Middle frontal gyrus (tissue), 1 donor: ENCODE data around the gene SV2C.
"Not testable (repeated sequence)": the region's sequence is repeated elsewhere in the genome, so short reads cannot be mapped to it uniquely, and the experiment has no call there.

Experiments
- DNase-seq: peaks from one replicate; pipeline ENCODE4 v3.0.0-alpha.2; 2015; ENCODE audit warnings: low spot score; ENCODE audit errors: extremely low spot score

SV2C gene

DNA sequence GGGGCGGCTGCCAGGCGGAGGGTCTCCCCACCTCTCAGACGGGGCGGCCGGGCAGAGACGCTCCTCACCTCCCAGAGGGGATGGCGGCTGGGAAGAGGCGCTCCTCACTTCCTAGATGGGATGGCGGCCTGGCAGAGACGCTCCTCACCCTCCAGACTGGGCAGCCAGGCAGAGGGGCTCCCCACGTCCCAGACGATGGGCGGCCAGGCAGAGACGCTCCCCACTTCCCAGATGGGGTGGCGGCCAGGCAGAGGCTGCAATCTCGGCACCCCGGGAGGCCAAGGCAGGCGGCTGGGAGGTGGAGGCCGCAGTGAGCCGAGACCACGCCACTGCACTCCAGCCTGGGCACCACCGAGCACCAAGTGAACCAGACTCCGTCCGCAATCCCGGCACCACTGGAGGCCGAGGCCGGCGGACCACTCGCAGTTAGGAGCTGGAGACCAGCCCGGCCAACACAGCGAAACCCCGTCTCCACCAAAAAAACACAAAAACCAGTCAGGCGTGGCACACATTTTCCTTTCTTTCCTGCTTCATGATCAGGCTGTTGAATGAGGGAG lies 253.1 kb downstream of the SV2C start:
- DNase-seq = not testable (repeated sequence)

DNA sequence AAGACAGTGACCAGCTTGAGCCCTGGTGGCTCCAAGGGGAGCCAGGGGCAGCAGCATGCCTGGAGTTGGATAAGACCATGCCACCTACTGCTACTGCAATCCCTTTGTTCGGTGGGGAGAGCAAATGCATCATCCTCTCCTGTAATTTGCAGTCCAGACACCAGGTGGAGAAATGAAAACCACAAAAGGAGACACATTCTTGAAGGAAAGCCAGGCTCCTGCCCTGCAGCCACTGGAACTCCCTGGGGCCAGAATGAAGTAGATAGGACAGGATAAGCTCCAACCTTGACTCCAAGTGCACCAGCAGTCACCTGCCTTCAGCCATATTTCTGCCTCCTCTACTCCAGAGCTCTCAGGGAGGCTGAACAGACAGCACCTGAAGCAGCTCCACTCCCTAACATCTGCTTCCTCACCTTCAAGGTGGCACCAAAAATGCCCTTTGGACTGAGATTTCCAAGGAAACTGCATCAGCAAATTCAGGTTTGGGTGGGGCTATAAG lies 254.8 kb downstream of the SV2C start:
- DNase-seq = no peak

DNA sequence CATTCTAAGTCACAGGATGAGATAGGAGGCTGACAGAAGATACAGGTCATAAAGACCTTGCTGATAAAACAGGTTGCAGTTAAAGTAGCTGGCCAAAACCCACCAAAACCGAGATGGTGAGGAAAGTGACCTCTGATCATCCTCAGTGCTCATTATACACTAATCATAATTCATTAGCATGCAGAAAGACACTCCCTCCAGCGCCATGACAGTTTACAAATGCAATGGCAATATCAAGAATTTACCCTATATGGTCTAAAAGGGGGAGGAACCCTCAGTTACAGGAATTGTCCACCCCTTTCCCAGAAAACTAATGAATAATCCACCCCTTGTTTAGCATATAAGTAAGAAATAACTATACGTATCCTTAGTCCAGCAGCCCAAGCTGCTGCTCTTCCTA lies 256.7 kb downstream of the SV2C start:
- no peak for DNase-seq

GRCh38 chr5:76341651-76342334 lies 258.6 kb downstream of the SV2C start:
- DNase-seq = no peak

- DNase-seq = no peak
These were observed 259.3 kb downstream of the SV2C start for GRCh38 chr5:76342474-76342873.

DNA sequence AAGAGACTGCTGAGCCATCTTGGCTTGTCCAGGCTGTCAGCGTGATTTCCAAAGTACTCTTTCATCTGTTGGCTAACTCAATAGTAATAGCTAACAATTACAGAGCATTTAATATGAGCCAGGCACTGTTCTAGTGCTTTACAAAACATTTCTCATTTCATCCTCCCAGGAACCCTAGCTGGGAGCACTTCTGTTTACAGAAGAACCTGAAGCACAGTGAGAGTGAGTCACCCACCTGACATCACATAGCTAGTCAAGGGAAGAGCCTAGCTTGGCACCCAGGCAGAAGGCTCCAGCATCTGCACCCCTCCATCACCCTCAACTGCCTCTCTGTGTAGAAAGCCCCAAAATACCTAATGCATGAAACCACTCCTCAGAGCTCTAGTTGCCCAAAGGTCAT lies 262.4 kb downstream of the SV2C start:
- no peak for DNase-seq

GRCh38 chr5:76351176-76351575 lies 268.0 kb downstream of the SV2C start:
- DNase-seq = no peak

GRCh38 chr5:76351577-76351976 lies 268.4 kb downstream of the SV2C start:
- DNase-seq = no peak

DNA sequence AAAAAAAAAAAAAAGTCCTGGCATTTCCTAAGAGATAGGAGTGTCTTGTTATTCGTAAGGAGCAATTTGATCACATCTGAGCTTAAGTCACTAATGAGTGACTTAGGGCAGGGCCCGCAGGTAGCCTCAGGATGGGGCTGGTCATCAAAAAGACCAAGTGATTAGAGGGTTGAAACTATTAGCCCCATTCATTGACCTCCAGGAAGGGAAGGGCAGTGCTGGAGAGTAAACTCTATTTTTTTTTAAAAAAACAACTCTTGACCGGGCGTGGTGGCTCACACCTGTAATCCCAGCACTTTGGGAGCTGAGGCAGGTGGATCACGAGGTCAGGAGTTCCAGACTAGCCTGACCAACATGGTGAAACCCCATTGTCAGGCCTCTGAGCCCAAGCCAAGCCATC lies 273.7 kb downstream of the SV2C start:
- no peak for DNase-seq

DNA sequence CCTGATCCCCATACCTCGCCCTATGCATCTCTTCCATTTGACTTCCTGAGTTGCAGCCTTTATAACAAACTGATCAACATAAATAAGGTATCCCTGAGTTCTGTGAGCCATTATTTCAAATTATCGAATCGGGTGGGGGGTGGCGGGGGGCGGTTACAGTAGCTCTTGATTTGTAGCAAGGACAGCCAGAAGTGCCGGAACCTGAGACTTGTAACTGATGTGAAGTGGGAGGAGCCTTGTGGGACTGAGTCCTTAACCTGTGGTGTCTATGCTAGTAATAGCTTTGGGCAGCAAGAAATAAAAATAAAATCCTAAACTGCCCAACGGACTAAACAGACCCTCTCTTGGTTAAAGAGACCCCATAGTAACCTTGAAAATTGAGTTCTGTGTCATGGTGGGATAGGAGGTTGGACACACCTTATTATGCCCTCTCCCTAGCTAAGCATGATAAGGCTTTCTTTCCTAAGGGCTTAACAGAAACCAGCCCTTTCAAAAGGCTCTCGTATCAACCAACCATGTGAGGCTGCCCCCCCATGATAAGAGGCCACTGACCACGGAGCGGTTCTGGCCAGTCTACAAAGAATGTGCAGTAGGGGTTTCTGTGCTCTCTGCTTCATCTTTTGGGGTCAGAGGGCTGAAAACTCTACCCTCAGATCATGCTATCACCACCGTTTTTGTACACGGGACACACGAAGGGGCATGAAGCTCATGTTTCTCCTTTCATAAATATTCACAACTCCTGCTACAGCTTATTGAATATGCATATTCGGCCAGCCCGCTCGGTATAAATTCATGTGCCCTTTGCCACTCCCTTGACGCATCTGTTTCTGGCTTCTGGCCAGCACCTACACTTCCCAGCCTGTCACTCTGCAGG lies 280.4 kb downstream of the SV2C start:
- DNase-seq = no peak

- DNase-seq = no peak
These were observed 281.0 kb downstream of the SV2C start for GRCh38 chr5:76364226-76364589.

DNA sequence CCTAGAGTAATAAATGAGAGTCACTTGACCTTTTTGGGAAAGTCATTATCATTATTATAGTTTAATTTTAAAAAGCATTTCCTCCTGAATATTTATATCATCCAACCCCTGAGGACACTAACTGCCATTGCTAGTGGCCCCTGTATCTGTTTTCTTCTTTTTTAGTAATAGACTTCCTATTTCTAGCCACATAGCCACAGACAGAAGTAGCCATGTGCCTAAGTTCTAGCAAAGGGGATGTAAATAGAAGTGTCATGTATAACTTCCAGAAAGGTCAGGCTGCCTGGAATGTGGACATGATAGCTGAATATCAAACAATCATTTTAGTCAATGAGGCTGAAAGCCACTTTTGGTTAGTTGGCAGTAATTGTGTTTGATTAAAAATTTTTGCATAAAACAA lies 282.4 kb downstream of the SV2C start:
- no peak for DNase-seq

- DNase-seq = no peak
These were observed 283.4 kb downstream of the SV2C start for GRCh38 chr5:76366596-76366995.

DNA sequence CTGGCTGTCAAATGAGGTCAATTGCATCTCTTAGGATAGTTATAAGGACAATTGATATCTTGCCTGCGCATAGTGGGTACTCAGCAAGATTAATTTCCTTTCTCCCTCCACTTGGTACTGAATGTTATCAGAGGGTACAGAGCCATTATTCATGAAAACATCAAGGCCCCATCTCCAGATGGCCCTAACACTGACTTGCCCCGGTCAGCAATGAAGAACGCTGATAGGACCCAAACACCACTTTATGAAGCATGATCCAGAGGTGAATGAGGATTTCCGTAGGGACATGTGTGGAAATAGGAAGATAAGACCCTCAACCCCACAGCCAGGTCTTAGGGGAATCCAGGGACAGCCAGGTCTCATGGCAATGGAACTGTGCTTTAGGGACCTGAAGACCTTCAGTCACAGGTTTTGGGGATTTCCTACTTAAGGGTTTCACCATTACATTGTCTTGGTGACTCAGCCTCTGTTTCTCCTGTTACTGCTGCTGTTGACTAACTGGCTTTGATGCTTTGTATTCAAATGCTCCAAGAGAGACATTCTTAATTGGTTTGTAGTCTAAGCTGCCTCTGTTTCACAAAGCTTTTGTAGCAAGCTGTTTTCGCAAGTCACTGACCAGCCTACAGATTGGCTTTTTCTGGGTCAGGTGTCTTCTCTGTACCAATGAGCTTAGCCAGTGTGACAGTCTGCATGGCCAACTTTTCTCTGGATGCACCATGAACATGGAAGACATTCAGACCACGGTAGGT lies 284.6 kb downstream of the SV2C start:
- DNase-seq = no peak

- DNase-seq = no peak
These were observed 285.8 kb downstream of the SV2C start for GRCh38 chr5:76368941-76369340.

- DNase-seq = not testable (repeated sequence)
These were observed 286.5 kb downstream of the SV2C start for GRCh38 chr5:76369668-76370067.

- no peak for DNase-seq
These were observed 288.8 kb downstream of the SV2C start for GRCh38 chr5:76371960-76372322.

GRCh38 chr5:76372323-76373054 lies 289.3 kb downstream of the SV2C start:
- no peak for DNase-seq

GRCh38 chr5:76376148-76376865 lies 293.1 kb downstream of the SV2C start:
- DNase-seq = no peak

GRCh38 chr5:76376866-76377230 lies 293.7 kb downstream of the SV2C start:
- DNase-seq = no peak
